Spinal cord (tissue), 10 donors: ENCODE data around the gene SIAH2. TPM values are rescaled to one million over a fixed set of nuclear protein-coding genes. Genes with fewer than 3 reads are reported as not detected.

Experiments
- DNase-seq, 6 donors: peaks; one replicate each; pipeline versions ENCODE4 v3.0.0 to v3.0.0-alpha.2; 2013 to 2015; ENCODE audit warnings: low spot score in 6 of 6, low read depth in 4 of 6
- H3K27ac ChIP-seq: one replicate; pipeline ENCODE4 v1.5.1; 2013; ENCODE audit warnings: low read depth, low read length, control low read depth
- H3K27me3 ChIP-seq: one replicate; pipeline ENCODE4 v1.6.1; 2013; ENCODE audit warnings: low read length; ENCODE audit not compliant: control insufficient read depth, insufficient read depth
- H3K36me3 ChIP-seq: one replicate; pipeline ENCODE4 v1.6.1; 2013; ENCODE audit warnings: low read length; ENCODE audit not compliant: control insufficient read depth, insufficient read depth
- H3K4me1 ChIP-seq: one replicate; pipeline ENCODE4 v1.6.1; 2013; ENCODE audit warnings: low read length; ENCODE audit not compliant: control insufficient read depth, insufficient read depth
- H3K4me3 ChIP-seq: one replicate; pipeline ENCODE4 v1.5.1; 2013; ENCODE audit warnings: low read depth, low read length, control low read depth
- H3K9me3 ChIP-seq: one replicate; pipeline ENCODE4 v1.6.1; 2013; ENCODE audit warnings: low read length; ENCODE audit not compliant: control insufficient read depth, insufficient read depth
- WGBS: methylation state at CpG from one replicate; pipeline ENCODE4 v1.1.5; 2013; ENCODE audit warnings: missing lambda C conversion rate; ENCODE audit not compliant: insufficient coverage; 5-methylcytosine and 5-hydroxymethylcytosine counted together
- long read RNA-seq, 4 donors: transcript quantifications; one replicate each; lab custom pipeline, GENCODE V29; 2026
- polyA plus RNA-seq, 2 donors: library from polyadenylated mRNA; unstranded; fragments of 120-200 nt; gene quantifications; one replicate each; pipeline ENCODE4 v1.2.1, GENCODE V29; 2013; ENCODE audit not compliant: insufficient read length in 2 of 2
- total RNA-seq, 2 donors: library from RNA; depleted of rRNA in 1 of 2; stranded (reverse); fragments of 120-200 nt in 1 of 2; fragments of >200 nt in 1 of 2; gene quantifications; one replicate each; pipeline versions ENCODE4 v1.2.3 to v1.2.4, GENCODE V29; 2013 to 2014
- donor health status: healthy.

The SIAH2 gene, protein sequence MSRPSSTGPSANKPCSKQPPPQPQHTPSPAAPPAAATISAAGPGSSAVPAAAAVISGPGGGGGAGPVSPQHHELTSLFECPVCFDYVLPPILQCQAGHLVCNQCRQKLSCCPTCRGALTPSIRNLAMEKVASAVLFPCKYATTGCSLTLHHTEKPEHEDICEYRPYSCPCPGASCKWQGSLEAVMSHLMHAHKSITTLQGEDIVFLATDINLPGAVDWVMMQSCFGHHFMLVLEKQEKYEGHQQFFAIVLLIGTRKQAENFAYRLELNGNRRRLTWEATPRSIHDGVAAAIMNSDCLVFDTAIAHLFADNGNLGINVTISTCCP
- total RNA-seq (10 to 100 TPM; 26.4 to 27.2 TPM), polyA plus RNA-seq (10 to 100 TPM; 22.6 to 23.0 TPM)
- long read RNA-seq, donor 1, transcript SIAH2-201 (2 exons, 2,517 nt) = major isoform, 12 of 12 reads
- long read RNA-seq, donor 1, partial matches to known transcripts = 0 of 12 reads
- long read RNA-seq, donor 1, other reads (novel, unspliced or antisense) = 0 of 12 reads
- long read RNA-seq, donor 2, partial matches to known transcripts = 0 of 4 reads
- long read RNA-seq, donor 2, other reads (novel, unspliced or antisense) = 0 of 4 reads
- long read RNA-seq, donor 3, transcript SIAH2-201 (2 exons, 2,517 nt) = major isoform, 5 of 5 reads
- long read RNA-seq, donor 3, partial matches to known transcripts = 0 of 5 reads
- long read RNA-seq, donor 3, other reads (novel, unspliced or antisense) = 0 of 5 reads
- long read RNA-seq, donor 4, transcript SIAH2-201 (2 exons, 2,517 nt) = major isoform, 12 of 12 reads
- long read RNA-seq, donor 4, partial matches to known transcripts = 0 of 12 reads
- long read RNA-seq, donor 4, other reads (novel, unspliced or antisense) = 0 of 12 reads

DNA sequence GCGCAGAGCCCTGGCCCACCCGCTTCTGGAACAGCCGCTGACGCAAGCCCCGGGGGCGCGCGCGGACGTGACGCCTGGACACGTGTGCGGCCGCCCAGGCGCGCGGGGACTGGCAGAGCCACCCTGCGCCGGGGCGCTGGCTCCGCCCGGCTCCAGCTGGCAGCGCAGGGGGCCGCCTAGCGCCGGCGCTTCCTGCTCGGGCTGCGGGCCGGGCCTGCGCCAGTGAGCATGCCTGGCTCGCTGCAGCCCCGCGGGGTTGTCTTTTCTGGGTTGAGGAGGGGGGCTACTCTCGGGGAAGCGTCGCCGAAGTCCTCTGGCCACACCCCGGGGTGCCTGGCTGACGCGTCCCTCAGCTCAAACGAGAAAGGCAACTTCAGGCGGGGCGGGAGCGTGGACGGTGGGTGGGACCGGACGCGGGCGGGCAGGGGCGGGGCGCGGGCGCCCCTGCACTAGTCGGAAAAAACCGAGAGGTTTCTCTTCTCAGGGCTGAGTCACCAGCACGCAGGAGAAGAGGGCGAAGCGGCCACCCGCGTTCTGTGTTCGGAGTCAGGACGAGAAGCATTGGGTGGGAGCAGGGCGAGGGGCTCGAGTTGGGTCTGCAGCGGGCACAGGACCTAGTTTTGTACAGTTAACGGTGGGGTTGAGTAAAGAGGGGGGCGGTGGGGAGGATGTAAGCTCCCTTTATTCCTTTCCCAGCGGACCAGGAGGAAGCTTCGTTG lies at the start of gene SIAH2:
Gene SIAH2, minus strand, starts transcription at position 48 of the 719 bp plus-strand sequence. CDS start 320 bp downstream, outside the sequence.
- WGBS = 0% methylated on average over 67 of the region's 70 CpGs

DNA sequence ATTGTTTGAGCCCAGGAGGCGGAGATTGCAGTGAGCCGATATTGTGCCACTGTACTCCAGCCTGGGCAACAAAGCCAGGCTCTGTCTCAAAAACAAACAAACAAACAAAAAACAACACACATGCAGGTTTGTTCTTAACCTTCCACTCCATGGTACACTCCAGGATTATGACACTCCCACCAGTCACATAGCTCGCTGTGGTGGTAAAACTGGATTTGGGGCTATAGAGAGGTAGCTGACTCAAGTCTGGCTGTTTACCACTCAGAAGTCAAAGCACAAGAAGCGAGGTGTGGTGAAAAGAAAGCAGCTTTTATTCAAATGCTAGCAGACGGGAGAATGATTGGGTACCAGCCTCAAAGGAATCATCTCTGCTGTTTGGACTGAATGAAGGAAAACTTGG lies 49.0 kb upstream of the SIAH2 start:
- no peaks in the 10 kb centered on the region for H3K36me3 ChIP-seq
- no peaks in the 10 kb centered on the region for H3K27me3 ChIP-seq
- no peak overlapping the region for H3K4me3 ChIP-seq
- H3K4me1 ChIP-seq = no peaks in the 10 kb centered on the region
- 72% methylated on average over 3 of the region's 5 CpGs for WGBS
- H3K9me3 ChIP-seq = no peaks in the 10 kb centered on the region
- no peak for DNase-seq
- H3K27ac ChIP-seq = no peak overlapping the region

More for the DNA sequence above, at the start of gene SIAH2:
- Histone ChIP-seq H3K9me3 (no peaks in the 10 kb centered on the region), H3K27ac (peak within 1 kb of the TSS; percentile 96), H3K4me1 (peaks cover 11% of the 10 kb centered on the region), H3K36me3 (no peaks in the 10 kb centered on the region), H3K4me3 (peak within 1 kb of the TSS; percentile 88), H3K27me3 (no peaks in the 10 kb centered on the region)
- DNase-seq = peak; percentile 72 to 98 (median 89)

DNA sequence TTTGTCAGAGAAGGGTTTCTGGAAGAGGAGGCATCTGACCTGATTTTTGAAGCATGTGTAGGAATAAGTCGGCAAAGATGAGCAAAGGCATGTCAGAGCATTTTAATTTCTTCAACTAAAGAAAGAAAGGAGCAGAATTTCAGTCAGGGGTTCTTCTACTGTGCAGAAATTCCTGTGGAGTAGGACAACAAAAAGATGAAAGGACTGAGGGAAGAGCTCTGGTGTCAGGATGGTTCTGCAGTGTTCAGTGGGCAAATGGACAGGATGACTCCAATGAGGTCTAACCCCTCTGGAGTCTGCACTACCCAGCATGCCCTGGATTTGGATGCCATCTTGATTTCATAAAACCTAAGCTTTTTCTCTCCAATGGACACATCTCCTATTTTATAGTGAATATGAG lies 47.7 kb upstream of the SIAH2 start:
- WGBS = no CpG with 5 or more reads among the region's 1 CpG
- no peaks in the 10 kb centered on the region for H3K36me3 ChIP-seq

GRCh38 chr3:150806185-150806835 lies 43.3 kb upstream of the SIAH2 start:
- H3K4me3 ChIP-seq = no peak overlapping the region
- H3K27ac ChIP-seq = no peak overlapping the region
- no peaks in the 10 kb centered on the region for H3K4me1 ChIP-seq
- 45% methylated on average over 2 of the region's 5 CpGs for WGBS
- DNase-seq = peak in 1 of 6 donors; percentile 15
- no peaks in the 10 kb centered on the region for H3K9me3 ChIP-seq
- H3K36me3 ChIP-seq = no peaks in the 10 kb centered on the region
- no peaks in the 10 kb centered on the region for H3K27me3 ChIP-seq

More for the DNA sequence above, 47.7 kb upstream of the SIAH2 start:
- H3K9me3 ChIP-seq = no peaks in the 10 kb centered on the region
- H3K4me1 ChIP-seq = no peaks in the 10 kb centered on the region
- H3K27ac ChIP-seq = no peak overlapping the region
- no peak for DNase-seq
- no peak overlapping the region for H3K4me3 ChIP-seq
- H3K27me3 ChIP-seq = no peaks in the 10 kb centered on the region

DNA sequence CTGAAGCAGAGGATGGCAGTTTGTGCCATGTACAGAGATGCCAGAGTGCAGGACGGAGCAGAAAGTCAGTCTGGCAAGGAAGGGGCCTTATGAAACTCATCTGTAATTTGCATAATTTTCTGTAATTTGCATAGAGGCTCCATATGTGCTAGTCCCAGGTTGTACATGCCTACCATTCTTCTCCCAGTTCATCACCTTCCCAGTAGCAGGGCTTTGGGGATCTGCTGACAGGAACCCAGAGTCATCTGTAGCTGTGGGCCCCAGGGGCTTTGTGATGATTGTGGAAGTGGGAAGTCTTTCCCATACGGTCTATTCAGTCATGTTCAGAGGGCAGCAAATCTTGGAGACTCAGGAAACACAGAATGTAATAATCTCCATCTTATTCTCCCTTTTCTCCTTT lies 42.4 kb upstream of the SIAH2 start:
- no peak overlapping the region for H3K27ac ChIP-seq
- WGBS = no CpG with 5 or more reads among the region's 2 CpGs
- H3K27me3 ChIP-seq = no peaks in the 10 kb centered on the region
- H3K4me3 ChIP-seq = no peak overlapping the region
- no peaks in the 10 kb centered on the region for H3K4me1 ChIP-seq
- DNase-seq = no peak
- no peaks in the 10 kb centered on the region for H3K9me3 ChIP-seq
- no peaks in the 10 kb centered on the region for H3K36me3 ChIP-seq

DNA sequence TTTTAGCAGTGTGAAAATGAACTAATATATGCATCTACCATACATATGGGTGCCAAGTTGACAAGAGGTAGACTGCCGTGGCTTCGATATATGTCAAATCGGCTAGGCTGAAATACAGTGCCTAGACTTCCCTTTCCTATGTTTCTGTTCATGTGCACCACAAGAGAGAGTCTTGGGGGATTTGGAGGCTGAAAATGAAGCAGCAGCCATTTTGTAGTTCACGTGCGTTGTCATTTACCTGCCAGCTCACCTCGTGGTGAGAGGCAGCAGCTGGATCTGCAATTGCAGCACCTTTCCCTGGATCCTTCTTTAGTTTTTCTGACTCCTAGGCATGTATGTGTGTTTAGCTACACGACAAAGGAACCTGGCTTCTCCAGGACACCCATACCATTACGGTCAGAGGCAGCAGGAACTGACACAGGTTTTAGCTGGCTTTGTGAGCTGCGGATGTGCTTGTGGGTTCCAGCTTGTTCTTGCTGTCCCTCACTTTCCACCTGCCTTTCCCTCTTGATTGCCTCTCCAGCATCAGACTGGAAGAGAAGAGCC lies 40.5 kb upstream of the SIAH2 start:
- peaks cover under 1% of the 10 kb centered on the region for H3K4me1 ChIP-seq
- no peak overlapping the region for H3K4me3 ChIP-seq
- H3K27ac ChIP-seq = no peak overlapping the region
- WGBS = 93% methylated on average over 6 of the region's 9 CpGs
- no peak for DNase-seq
- no peaks in the 10 kb centered on the region for H3K9me3 ChIP-seq
- no peaks in the 10 kb centered on the region for H3K36me3 ChIP-seq
- H3K27me3 ChIP-seq = no peaks in the 10 kb centered on the region

DNA sequence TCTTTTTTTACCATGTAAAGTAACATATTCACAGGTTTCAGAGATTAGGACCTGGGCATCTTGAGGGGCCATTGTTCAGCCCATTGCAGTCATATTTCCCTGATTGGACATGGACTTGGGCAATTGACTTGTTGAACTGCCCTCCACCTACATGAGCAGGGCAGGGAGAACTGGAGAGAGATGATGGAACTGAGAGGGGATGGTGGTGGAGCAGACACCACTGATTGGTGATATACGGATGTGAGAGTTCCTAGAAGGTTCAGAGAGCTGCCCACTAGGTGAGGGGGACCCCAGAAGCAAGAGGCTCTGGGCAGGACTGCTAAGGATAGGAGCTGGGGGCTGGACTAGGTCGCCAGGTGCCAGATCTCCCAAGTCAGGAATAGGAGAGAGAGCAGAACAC lies 37.8 kb upstream of the SIAH2 start:
- Histone ChIP-seq H3K27me3 (no peaks in the 10 kb centered on the region), H3K36me3 (no peaks in the 10 kb centered on the region), H3K4me3 (no peak overlapping the region), H3K4me1 (peaks cover 9% of the 10 kb centered on the region), H3K27ac (no peak overlapping the region), H3K9me3 (no peaks in the 10 kb centered on the region)
- WGBS = 100% methylated on average over 1 of the region's 2 CpGs
- no peak for DNase-seq

GRCh38 chr3:150798122-150798618 lies 35.2 kb upstream of the SIAH2 start:
- H3K4me3 ChIP-seq = no peak overlapping the region
- H3K4me1 ChIP-seq = peaks cover 9% of the 10 kb centered on the region
- no peaks in the 10 kb centered on the region for H3K36me3 ChIP-seq
- peak overlapping the region; percentile 4 for H3K27ac ChIP-seq
- no peaks in the 10 kb centered on the region for H3K9me3 ChIP-seq
- WGBS = 0% methylated on average over 2 of the region's 4 CpGs
- no peaks in the 10 kb centered on the region for H3K27me3 ChIP-seq
- DNase-seq = peak in 5 of 6 donors; percentile 23 to 73 (median 32)
